GM19025 (cell line): Measurements from ENCODE around the gene LGALS9.

Experiments used
- ATAC-seq: cut with Tn5 transposase; IDR thresholded peaks from one replicate; pipeline ENCODE4 v1.9.1; 2021; ENCODE audit warnings: mild to moderate bottlenecking, low read depth, moderate library complexity; ENCODE audit not compliant: unreplicated experiment

Gene LGALS9

DNA sequence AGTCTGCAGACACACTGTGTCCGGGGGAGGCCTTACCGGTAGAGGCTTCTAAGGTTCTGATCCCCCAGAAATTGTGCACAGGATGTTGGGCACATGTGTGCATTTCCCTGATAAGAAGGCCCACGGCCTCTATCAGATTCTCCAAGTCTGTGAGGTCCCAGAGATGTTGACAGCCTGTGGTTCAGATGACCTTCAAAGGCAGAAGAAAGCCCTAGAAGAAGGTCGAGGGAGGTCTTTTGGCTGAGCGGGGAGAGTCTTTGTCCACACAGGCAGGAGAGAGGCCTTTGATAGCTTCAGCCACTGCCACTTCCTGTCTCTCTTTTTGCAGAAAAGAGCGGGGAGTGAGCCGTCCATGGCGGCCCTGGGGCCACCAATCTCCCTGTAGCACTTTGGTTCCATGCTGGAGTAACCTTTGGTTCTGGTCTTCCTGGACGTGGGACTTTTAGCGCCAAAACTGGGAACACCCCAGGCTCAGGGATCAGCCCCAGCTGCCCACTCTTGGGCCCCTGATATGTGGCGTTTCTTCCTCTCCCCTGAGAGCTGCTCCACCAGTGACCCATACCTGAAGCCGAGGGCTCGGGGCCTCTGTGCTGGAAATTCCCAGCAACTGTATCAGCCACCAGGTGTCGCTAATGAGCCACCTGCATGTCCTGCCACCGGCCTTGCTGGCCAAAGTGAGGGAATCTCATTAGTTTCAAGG, 28.1 kb upstream of the LGALS9 start:
- ATAC-seq, result no peak

DNA sequence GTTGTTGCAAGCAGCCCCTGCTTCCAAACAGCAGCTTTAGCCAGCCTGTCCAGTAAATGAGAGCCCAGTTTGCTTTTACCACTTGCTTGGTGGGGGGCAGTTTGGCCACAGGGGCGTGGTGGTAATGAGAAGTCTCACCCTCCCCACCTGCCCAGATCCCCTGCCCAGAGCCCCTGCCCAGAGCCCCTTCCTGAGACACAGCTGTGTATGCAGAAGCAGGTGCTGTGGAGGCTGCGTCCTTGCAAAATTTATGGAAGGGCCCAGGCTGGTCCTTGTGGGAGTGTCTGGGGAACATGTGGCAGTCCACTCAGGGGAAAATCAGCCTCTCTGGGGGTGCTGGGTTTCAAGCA, 27.6 kb upstream of the LGALS9 start:
- ATAC-seq, result no peak

DNA sequence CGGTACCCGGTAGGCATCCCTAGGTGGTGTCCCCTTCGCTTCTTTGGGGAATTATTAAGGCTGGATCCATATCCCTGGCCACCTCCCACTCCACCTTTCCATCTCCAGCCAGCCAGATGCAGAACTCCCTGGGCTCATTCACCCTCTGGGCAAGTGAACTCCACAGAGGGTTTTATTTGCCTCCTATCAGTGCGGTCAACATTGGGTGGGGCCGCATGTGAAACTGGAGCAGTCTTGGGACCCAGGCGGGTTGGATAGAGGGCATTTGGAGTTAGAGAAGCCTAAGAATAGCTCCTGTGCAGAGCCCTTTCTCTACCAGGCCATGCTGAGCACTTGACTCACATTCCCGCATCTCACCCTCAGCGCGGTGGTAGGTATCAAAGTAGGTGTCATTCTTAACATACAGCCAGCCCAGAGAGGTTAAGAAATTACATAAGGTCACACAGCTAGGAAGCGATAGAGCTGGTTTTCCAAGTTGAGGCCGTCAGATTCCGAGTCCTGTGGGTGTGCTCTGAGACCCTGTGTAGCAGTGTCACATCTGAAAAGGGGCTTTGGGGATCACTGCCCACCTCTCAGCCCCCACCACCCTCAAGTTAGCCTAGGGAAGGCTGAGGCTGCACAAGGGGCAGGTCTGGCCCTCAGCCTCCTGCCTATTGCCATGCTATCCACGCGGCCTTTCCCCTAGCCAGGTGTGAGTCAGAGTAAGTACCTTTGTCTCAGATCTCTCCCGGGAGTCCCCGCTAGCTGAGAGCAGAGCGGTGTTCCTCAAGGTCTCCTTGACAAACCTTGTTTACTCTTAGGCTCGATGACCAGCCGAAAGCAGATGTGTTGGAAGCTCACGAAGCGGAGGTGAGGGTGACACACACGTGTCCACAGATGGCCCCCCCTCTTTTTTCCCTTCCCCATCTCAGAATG, 26.9 kb upstream of the LGALS9 start:
- no peak for ATAC-seq

DNA sequence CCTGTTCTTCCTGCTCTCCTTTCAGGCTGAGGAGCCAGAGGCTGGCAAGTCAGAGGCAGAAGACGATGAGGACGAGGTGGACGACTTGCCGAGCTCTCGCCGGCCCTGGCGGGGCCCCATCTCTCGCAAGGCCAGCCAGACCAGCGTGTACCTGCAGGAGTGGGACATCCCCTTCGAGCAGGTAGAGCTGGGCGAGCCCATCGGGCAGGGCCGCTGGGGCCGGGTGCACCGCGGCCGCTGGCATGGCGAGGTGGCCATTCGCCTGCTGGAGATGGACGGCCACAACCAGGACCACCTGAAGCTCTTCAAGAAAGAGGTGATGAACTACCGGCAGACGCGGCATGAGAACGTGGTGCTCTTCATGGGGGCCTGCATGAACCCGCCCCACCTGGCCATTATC, 25.6 kb upstream of the LGALS9 start:
- ATAC-seq, result no peak

DNA sequence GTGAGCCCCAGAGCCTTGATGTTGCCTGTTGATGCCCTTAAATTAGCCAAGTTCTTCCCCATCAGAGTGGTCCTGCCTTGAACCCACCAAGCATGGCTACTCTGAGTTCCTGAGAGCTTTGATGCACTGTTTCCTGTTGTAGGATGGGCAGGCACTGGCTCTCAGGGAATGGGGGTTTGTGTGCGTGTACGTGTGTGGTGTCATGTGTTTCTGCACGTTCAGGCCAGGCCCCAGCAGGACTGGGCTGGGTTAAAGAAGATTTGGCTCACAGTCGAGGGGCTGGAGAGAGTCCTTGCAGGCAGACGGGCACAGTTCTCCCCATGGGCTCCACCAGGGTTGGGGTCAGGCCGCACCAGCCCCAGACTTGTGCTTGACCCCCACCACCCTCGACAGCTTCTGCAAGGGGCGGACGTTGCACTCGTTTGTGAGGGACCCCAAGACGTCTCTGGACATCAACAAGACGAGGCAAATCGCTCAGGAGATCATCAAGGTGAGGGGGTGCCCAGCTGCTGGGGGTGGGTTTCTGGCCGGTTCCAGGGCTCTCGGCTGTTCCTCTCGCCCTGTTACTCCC, 23.4 kb upstream of the LGALS9 start:
- no peak for ATAC-seq

DNA sequence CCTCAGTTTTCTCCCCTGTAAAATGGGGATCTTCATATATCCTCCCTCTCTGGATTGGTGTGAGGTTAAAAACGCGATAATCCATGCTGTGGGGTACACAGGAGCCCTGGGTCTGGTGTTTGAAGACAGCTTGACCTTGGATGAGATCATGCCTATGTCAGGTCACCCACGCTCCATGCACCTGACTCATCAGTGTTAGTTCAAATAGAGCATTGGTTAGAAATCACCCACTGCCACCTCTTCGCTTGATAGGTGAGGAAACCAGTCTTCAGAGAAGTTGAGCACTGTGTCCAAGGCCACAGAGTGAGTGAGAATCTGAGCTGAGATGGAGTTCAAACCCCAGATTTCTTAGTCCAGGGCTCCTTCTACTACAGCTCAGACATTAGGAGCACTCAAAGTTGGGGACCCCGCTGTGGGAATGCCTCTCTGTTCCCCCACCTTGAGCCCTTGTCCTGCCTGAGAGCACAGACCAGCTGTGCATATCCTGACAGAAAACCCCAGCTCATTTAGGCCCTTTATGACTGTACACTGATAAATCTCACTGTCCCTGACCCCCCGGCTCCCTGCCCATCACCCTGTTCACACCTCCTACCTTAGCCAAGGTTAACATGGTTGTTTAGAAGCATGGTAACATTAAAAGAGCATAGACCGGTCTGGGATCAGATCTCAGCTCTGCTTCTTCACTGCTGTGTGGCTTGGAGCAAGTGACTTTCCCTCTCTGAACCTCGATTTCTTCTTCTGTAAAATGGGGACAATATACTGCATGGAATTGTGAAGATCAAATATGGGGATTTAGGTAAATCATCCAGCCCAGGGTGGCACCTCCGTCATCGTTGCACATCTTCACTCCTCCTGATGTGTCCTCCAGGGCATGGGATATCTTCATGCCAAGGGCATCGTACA, 22.4 kb upstream of the LGALS9 start:
- no peak for ATAC-seq

DNA sequence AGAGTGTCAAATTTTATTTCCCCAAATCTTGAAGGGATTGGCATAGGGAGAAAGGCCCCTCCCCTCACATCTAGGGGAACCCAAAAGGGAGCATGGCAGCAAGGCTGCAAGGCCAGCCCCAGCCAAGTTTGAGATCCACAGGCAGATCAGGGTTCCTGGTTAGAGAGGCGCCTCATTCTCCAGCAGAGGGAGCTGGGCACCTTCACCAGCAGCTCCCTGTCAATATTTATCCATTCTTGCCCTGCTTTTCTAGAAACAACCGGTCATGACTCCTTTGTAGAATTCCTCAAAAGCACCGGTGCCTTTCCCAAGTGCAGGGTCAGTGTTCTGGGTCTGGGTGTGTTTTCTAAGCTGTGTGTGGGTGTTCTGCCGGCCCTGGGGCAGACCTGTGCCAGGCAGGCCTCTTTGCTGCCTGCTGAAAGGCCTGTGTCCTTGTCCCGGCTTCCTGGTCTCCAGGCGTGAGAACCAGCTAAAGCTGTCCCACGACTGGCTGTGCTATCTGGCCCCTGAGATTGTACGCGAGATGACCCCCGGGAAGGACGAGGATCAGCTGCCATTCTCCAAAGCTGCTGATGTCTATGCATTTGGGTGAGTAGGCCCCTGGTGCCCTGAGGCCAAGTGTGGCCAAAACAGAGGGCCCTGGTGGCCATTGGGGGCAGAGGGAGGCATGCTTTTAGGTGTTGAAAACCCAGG, 21.2 kb upstream of the LGALS9 start:
- no peak for ATAC-seq

DNA sequence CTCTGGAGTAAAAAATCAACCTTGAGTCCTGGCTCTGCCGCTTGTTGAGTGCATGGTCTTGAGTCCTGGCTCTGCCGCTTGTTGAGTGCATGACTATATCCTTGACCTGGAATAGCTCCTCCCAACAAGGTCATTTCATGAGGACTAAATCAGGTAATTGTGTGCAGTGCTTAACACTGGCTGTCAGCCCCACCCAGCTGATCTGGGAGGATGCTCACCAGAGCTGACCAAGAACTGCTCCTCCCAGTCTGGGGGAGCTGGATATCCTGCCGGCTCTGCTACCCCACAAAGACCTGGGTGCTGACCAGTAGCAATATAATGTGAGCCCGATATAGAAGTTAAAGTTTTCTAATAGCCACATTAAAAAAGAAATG, 20.7 kb upstream of the LGALS9 start:
- ATAC-seq, result no peak

DNA sequence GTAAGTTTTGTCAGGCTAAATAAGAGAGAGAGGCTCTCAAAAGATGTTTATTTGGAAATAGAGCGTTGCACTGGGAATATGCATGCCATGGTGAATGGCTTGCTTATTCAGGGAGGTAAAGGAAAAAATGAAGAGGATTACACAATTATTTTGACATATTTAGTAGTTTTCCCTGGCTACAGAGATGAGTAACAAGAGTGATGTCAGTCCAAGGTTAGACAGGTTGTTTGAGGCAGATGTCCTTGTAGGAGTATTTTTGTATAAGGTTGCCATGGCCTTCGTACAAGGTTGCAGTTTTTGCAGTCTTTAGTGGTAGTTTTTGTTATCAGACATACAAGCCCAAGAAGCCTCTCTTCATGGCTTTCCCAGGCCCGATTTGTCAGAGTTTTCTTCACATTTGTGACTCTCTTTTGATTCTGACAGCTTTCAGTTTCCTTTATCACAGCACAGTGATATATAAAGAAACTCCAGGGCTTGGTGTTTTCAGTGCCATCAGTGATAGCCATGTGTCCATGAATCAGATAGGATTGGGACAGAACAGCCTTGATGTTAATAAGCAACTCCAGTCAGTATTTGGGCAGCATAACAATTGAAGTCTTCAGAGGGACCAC, 18.7 kb upstream of the LGALS9 start:
- no peak for ATAC-seq

DNA sequence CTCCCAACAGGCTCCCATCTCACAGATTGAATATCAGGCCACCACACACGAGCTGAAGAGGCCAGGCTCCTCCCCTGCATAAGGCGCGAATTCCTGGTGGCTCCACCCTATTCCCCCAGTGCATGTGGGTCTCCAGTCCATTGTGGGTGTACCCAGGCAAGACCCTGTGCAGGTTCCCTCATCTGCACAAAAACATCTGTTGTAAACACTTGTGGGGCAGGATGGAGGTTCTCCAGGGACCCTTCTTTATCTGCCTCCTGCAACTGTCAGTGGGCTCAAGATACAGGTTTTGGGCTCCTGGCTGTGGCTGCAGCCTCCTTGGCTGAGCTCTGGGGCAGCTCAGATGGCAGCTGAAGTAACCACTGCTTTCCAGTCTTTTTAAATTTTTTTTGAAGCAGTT, 17.6 kb upstream of the LGALS9 start:
- no peak for ATAC-seq

DNA sequence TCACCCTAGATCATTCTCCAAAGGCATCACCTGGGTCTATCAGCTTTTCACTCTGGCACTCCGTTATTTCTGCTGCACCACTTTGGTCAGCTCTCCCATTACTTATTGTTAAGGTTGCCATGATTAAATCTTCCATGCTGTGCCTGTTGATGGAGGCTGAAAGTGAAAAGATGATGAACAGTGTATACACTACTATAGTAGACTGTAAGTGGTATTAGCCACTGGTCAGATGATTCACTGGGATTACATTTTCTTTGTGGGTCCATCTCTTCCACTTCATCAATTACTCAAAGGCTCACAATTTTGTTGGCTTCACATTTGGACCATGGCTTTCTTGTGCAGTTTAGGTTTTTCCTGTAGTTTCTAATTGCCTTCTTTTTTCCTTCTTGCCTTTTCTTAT, 15.9 kb upstream of the LGALS9 start:
- no peak for ATAC-seq

DNA sequence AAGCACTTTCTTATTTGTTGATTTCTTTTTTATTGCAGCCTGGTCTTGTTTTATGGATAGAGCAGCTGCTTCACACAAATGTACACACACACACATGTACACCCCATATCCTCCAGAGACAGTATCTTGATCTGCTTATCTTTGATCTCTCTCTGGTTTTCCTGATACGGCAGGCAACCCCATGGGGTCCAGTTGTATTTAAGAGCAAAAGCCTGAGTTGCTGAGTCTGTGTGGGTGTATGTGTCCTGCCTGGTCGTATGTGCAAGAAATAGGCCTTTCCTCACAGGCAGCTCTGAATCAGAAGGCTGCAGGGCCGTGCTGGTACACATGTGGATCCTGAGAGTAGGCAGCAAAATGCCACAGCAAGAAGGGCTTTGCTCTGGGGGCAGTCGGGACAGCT, 14.6 kb upstream of the LGALS9 start:
- no peak for ATAC-seq

DNA sequence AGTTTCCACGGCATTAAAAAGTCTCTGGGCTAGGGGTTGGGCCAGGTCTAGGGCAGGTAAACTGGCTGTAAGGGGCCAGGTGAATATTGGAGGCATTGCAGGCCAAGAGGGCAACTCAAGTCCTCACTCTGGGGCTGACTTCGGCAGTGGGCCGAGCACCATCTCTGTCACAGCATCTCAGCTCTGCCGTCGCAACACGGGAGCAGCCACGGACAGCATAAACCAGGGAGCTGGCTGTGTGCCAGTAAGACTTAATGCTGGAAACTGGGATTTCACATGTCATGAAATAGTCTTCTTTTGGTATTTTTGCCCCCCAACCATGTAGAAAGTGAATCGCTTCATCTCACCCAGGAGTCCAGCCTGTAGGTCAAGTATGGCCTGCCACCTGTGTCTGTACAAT, 12.6 kb upstream of the LGALS9 start:
- ATAC-seq, result no peak

DNA sequence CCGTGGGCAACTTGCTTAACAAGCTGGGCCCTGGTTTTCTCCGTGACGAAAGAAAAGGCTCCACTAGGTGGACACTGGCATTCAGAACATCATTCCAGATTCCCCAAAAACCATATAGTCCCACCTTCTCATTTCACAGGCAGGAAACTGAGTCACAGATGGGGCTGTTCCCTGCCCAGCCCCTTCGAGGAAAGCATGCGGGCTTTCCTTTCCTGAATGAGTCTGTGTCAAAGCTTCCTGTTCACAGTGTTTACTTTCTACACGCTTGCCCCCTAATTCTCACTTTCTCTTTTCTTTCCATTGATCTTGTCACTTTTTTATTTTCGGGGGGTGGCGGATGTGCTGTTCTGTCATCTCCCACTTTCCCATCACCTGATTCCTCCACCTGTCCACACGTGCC, 10.3 kb upstream of the LGALS9 start:
- ATAC-seq, result no peak

DNA sequence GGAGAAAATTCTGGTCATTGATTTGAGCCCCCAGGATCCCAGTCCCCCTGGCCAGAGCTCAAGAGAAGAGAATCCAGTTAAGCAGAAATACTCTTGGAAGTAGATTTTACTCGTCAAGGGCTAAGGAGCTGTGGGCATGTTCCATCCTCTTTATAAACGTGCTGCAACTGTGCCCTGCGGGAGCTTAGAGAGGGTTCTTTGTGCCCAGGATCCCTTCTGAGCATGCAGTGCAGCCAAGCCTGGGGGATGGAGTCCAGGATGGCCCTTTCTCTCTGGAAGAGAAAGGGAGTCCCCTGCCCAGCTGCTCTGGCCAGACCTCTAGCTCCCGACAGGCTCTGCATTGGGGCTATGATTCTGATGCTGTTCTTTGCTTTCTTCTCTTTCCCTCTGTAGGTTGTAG, 9.5 kb upstream of the LGALS9 start:
- no peak for ATAC-seq

DNA sequence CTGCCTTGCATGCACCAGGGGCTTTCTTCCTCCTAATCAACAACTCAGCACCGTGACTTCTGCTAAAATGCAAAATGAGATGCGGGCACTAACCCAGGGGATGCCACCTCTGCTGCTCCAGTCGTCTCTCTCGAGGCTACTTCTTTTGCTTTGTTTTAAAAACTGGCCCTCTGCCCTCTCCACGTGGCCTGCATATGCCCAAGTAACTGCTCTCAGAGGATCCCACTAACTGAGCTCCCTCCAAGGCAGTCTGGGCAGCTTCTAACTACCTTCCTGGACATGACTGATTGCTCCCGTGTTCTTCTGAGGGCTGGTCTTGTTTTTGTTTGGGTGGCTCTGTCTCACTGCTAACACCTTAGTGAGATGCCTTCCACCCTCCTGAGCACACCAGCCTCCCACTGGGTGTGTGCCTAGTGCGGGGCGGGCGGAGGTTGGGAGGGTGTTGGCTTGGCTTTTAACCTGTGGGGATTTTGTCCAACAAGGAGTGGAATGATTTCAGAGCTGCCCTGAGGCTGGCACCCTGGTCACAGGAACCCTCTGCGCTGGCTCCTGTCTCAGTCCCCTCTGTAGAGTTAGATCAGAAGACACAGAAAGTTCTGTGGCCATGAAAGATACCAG, 8.9 kb upstream of the LGALS9 start:
- no peak for ATAC-seq

DNA sequence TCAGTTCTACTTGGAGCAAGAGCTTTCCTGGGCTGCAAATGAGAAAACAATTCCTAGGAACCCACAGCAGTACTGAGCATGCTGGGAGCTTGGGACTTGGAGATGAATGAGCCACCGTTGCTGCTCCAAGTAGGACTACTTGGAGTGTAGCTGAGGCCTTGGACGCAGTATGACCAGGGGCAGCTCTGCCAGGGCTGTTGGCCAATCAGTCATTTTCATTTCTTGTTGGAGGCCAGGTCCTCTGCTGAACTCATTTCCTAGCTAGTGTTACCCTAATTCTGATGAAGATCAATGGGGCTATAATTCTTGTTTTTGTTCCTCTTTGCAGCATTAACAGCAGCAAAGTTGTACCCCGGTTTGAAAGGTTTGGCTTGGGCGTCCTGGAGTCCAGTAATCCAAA, 8.0 kb upstream of the LGALS9 start:
- no peak for ATAC-seq

DNA sequence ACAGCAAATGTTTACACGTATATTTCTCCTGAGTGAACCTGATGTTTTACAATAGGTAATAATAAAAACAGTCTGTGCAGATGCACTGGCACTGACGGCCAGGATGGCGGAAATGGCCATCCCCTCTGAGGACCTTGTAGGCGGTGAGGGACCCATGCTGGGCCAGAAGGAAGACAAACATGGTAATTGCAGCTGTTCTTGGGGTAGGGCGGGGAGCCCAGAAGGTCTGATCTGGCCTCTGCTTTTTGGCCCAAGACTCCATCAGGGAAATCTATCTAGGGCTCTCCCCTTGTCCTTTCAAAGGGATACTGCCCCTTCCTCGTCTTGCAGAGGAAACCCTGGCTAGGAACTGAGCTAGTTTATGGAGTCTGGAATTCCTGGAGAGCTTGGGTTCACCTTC, 7.4 kb upstream of the LGALS9 start:
- ATAC-seq, result no peak

DNA sequence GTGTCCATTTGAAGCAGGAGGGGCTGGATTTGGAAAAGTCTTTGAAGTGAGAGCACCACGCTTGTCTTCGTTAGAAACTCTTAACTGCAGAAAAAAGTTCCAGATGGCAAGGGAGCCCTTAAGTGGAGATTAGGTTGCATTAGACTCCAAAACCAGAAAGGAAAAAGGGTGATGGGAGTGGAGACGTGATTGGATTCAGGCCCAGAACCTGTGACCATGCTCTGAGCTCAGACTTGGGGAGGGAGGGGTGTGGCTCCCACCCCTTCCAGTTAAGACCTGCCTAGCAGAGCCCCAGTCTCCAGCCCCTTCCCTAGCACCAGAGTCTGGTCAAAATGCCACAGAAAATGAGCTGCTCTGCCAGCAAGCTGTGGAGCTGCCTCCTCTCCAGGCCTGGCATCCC, 6.4 kb upstream of the LGALS9 start:
- ATAC-seq, result no peak
